ENCODE results near the gene LSM10. TPM values are rescaled to one million over a fixed set of nuclear protein-coding genes. Genes with fewer than 3 reads are reported as not detected.

Gene LSM10
- polyA plus RNA-seq (ENCODE audit: insufficient read length in 4 of 4), result 10 to 100 TPM; 25.8 to 33.3 (median 27.6) TPM

GRCh38 chr1:36397378-36398230 lies at the start of gene LSM10:
LSM10 (minus strand) TSS chr1:36397908; CDS start chr1:36394129, 3,779 bp downstream.
- DNase-seq (ENCODE audit: low read depth in 4 of 4, low spot score in 3 of 4), result peak; percentile 85 to 93 (median 90)

GRCh38 chr1:36447450-36447849 lies 49.7 kb upstream of the LSM10 start:
- DNase-seq (ENCODE audit: low read depth in 4 of 4, low spot score in 3 of 4), result no peak

DNA sequence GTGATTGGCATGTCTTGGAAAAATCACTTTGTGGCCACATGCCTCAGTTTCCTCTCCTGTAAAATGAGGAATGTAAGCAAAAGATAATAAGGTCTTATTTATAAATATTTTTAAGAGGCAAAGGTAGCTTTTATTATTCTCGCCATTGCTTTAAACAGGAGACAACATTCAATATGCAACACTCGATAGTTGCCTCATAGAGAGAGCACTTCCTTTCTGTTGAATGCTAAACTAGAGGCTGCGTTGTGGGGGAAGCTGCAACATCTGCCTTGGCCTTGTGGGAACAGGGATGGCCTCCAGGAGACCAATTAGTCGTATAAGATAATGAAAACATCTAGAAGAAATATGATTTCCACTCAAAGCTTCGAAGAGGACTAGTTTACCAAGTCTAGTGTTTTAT lies 49.0 kb upstream of the LSM10 start:
- no peak for DNase-seq (ENCODE audit: low read depth in 4 of 4, low spot score in 3 of 4)

GRCh38 chr1:36446271-36446670 lies 48.6 kb upstream of the LSM10 start:
- no peak for DNase-seq (ENCODE audit: low read depth in 4 of 4, low spot score in 3 of 4)

DNA sequence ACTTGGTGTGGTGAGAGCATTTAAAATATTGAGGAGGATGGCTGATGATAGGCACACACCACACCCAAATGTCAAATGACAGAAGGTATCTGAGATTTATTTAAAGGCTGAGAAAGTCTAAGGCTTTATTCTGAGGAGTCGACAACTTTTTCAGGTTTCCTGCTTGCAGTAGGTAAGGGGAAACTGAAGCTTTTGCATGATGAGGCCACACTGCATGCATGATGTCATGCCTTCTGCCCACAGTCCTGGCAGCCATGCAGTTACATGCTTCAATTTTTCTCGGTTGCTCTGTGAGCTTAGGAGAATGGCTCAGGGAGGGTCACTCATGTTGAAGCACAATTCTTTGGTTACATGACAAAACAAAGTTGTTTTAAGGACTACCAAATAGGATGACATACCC lies 45.6 kb upstream of the LSM10 start:
- no peak for DNase-seq (ENCODE audit: low read depth in 4 of 4, low spot score in 3 of 4)

DNA sequence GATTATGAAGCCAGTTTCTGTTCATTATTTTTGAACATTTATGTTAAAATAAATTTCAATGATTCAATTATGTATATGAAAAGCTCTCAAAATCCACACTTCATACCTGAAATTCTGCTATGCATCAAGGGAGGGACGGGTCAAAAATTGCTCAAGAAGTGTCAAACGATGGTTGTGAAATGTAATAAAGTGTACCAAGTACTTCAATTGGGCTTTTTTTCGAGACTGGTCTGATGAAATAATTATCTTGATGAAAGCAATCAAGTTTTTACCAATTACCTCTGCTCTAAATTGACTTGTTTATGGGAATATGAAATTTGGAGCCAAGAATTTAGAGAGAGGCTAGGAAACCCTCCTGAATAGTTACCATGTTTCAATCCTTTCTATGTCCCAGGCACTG lies 44.6 kb upstream of the LSM10 start:
- no peak for DNase-seq (ENCODE audit: low read depth in 4 of 4, low spot score in 3 of 4)

DNA sequence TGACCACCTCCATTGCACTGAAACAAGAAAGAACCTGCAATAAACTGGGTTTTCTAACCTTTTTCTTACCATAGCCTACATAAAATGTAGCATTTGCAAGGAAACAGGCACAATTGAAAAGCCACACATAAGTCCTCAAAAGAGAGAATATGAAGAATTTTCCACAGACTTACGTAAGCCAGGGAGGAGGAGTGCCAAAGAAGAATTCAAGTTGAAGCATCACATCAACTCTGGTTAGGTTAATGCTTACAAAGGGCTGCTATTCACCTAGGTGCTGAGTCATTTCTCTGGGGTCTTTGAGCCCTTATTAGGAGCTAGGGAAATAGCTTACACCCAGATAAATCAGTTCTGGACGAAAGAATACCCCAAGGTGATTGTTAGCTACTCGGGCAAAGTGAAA lies 42.9 kb upstream of the LSM10 start:
- DNase-seq (ENCODE audit: low read depth in 4 of 4, low spot score in 3 of 4), result no peak

GRCh38 chr1:36440044-36440443 lies 42.3 kb upstream of the LSM10 start:
- no peak for DNase-seq (ENCODE audit: low read depth in 4 of 4, low spot score in 3 of 4)

DNA sequence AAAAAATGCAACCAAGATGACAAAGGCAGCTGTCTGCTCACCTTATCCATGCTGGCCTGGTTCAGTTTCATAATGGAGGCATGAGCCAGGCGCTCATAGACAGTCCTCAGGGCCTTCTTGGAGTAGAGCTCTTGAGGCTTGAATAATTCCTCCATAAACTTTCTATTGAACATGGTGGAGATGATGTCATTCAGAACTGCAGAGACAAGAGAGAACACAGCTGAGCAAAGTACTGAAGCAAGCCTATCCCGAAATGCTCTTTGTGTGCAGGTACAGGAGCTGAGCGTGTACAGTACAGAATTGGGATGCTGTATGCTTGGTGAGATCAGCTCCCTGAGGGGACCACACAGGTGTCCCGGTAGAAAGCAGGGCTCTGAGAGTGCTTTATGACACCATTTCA lies 41.0 kb upstream of the LSM10 start:
- DNase-seq (ENCODE audit: low read depth in 4 of 4, low spot score in 3 of 4), result no peak

DNA sequence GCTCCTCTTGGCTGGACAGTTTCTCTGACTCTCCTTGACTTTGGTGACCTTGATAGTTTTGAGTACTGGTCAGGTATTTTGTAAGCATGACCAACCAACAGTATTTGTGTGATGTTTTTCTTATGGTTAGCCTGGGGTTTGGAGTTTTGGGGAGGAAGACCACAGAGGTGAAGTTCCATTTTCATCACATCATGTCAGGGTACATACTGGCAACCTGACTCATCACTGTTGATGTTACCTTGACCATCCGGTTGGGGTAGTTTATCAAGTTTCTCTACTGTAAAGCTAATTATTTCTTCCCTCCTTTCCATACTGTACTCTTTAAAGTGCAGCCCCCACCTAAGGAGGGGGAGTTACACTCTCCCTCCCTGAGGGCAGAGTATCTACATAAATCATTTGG lies 39.1 kb upstream of the LSM10 start:
- no peak for DNase-seq (ENCODE audit: low read depth in 4 of 4, low spot score in 3 of 4)

- DNase-seq (ENCODE audit: low read depth in 4 of 4, low spot score in 3 of 4), result no peak
Measured at GRCh38 chr1:36433102-36433501, 35.4 kb upstream of the LSM10 start.

DNA sequence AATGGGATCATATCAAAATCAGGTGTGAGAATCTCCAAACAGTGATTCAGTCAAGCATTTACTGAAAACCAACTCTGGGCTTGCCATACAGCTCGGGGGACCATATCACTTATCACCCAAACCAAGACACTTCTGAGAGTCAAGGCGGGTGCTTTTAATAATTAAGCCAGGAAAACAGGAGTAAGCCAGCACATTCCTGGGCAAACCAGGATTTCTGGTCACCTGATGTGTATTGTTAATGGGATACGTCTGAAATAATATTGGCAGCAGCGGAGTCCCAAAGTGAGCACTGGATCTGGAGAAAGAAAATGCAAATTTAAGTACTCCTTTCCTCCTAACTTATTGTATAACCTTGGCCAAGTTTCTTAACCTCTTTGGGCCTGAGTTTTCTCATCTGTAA lies 34.9 kb upstream of the LSM10 start:
- no peak for DNase-seq (ENCODE audit: low read depth in 4 of 4, low spot score in 3 of 4)

- no peak for DNase-seq (ENCODE audit: low read depth in 4 of 4, low spot score in 3 of 4)
Measured at GRCh38 chr1:36425791-36426190, 28.1 kb upstream of the LSM10 start.

DNA sequence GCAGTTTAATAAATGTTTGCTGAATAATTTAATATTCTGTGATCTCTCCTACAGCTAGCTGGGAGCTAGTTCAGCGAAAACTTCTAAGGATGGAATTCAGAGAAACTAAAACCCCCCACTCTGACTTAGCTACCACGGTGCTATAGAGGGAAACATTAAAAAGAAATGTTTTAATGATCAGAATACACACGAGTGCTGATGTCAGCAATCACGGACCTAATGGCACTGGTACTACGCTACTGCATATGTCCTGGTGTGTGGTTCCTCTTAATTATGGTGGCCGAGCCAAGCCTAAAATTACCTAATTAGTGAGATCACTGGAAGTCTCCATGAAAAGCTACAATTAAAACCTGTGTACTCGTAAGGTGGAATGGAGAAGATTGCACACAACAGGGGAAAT lies 23.9 kb upstream of the LSM10 start:
- DNase-seq (ENCODE audit: low read depth in 4 of 4, low spot score in 3 of 4), result no peak

DNA sequence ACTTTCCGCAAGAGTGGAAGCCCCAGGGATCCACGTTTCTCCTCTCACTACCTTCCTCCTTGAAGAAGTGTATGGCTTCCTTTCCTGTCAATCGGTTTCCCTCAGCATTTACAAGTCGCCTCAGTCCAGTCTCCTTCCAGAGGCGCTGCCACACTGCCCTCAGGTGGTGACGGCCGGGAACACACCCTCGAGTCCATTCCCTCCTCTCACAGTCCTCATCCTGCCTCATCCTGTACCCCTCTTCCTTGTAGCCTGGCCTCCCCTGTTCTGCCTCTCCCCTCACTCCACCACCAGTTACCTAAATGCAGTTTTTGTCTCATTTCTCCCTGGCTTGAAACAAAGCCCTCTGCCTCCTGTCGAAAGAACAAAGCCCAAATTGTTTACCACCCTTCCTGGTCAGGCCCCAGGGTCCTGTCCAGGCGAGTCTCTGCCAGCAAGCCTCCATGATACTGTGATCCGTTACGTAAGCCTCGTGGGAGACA lies 23.2 kb upstream of the LSM10 start:
- peak; percentile 55 to 72 (median 64) for DNase-seq (ENCODE audit: low read depth in 4 of 4, low spot score in 3 of 4)

- DNase-seq (ENCODE audit: low read depth in 4 of 4, low spot score in 3 of 4), result no peak
Measured at GRCh38 chr1:36420409-36420808, 22.7 kb upstream of the LSM10 start.

GRCh38 chr1:36419569-36419968 lies 21.9 kb upstream of the LSM10 start:
- DNase-seq (ENCODE audit: low read depth in 4 of 4, low spot score in 3 of 4), result no peak

GRCh38 chr1:36419140-36419539 lies 21.4 kb upstream of the LSM10 start:
- DNase-seq (ENCODE audit: low read depth in 4 of 4, low spot score in 3 of 4), result no peak

- DNase-seq (ENCODE audit: low read depth in 4 of 4, low spot score in 3 of 4), result no peak
Measured at GRCh38 chr1:36417931-36418330, 20.2 kb upstream of the LSM10 start.

GRCh38 chr1:36415661-36416326 lies 18.1 kb upstream of the LSM10 start:
- DNase-seq (ENCODE audit: low read depth in 4 of 4, low spot score in 3 of 4), result no peak

DNA sequence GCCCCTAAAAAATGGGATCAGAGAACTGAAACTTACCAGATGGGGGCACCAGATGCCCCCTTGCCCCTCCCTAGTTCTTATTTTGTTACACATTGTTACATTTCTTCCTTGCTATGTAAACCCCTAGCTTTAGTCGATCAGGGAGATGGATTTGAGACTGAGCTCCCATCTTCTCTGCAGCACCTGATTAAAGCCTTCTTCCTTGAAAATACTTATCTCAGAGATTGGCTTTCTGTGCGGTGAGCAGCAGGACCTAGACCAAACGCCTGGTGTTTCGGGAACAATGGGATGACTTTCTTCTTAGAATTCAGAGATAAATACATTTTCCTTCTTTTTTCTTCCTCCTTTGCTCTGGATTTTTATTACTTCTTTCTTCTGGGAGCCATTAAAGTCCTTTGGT lies 16.7 kb upstream of the LSM10 start:
- DNase-seq (ENCODE audit: low read depth in 4 of 4, low spot score in 3 of 4), result no peak

Data from right renal pelvis (tissue), 4 donors.